GM19043 (cell line): ENCODE data around the gene PRKCI.
"Not testable (repeated sequence)": the region's sequence is repeated elsewhere in the genome, so short reads cannot be mapped to it uniquely, and the experiment has no call there.

ENCODE experiments used
- ATAC-seq: cut with Tn5 transposase; IDR thresholded peaks from one replicate; pipeline ENCODE4 v1.9.1; 2021; ENCODE audit warnings: low read depth; ENCODE audit not compliant: unreplicated experiment

PRKCI gene

DNA sequence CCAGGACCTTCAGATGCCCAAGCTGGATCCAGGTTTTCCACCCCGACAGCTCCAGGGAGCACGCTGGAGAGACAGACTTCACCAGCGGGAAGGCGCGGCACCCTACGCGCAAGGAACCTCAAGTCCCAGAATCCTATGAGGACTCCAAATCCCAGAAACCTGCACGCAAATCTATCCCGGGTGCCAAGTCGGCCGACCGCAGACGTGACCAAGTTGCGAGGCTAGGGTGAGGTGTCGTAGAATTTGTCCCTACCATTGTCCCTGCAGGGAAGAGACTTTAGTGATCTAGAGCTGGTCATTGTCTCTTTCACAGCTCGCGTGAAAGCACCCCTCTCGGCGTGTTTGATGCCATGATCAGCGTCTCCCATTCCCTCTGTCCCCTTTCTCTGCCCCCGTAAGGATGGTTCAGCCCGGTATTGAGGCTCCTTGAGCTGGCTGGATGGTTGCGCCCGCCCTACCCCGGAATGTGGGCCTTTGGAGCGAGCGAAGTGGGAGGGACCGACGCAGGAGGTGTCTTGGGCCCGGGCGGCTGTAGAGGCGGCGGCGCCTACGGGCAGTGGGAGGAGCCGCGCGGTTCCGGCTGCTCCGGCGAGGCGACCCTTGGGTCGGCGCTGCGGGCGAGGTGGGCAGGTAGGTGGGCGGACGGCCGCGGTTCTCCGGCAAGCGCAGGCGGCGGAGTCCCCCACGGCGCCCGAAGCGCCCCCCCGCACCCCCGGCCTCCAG, at the start of gene PRKCI:
PRKCI (plus strand) TSS at position 501 of the 723 bp plus-strand sequence. CDS start 246 bp downstream, outside the sequence.
- peak; percentile 94 for ATAC-seq

DNA sequence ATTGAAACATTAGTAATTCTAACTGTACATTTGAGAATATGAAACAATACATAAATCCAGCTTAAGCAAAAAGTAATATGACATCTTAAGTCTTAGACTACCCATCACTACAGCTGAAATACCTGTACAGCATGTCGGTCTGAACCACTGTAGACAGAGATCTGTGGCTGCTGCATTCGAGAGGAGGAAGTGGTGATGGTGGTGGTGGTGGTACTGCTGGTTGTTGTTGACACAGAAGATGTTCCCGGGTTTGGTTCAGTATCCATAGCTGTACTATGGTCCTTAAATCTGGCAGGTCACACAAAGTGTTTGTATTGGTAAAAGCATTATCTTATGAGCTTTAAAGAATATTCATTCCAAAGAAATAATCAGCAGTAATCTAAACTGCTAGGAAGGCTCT, 43.6 kb upstream of the PRKCI start:
- peak; percentile 28 for ATAC-seq

DNA sequence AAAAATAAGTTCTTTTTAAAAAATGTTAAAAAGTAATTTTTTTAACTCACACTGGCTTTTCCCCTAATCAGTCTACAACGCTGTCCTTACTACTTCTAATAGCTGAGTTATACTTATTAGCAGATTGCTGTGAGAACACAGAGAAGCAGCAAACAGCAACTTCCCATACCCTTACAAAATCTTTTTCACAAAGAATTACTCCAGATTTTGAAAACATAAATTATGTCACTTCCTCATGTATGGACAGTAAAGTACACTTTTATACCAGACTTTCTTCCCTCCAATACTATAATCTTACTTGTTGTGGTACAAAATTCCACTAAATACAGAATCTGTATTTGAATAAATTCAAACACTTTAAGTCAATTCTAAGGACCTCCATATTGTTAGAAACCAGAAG, 42.8 kb upstream of the PRKCI start:
- no peak for ATAC-seq

- peak; percentile 15 for ATAC-seq
Measured at GRCh38 chr3:170180079-170180907, 41.9 kb upstream of the PRKCI start.

DNA sequence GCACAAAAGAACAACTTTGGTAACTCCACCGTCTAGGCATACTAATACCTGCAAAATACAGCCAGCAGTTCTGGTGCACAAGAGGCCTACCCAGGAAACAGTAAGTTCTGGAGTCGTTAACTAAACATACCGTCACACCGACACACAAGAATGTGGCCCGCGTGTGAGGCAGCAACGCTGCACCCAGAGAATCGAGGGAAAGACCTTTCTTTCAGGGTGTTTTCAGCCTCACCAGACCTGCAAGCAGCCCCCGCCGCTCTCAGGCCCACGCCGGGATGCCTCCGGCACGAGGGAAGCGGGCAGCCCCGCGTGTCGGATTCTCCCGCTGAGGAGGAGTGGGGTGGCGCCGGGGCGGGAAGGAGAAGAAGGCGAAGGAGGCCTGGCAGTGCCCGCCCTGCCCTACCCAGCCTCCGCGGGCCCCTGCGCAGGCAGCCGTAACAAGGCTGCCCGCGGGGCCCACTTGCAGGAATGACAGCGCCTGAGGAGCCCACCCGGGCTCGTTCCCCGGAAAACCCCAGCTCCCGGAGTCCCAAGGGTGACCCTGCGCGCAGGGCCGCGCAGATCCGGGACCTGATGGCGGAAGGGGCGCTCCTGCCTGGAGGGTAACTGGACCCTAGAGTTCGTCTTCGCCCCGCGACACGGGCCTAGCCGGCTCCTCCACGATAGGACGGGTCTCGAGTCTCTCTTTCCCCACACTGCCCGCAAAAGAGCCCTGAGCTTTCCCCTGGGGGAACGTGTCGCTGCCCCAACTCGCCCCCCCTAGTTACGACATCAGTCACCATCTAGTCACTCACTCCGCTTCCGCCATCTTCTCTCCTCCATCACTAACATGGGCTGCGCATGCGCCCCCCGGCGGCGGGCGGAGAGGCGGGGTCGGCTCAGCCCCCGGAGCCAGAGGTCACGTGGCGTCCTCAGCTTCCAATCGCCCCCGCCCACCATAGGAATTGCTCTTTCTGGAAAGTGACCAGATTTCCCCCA, 41.0 kb upstream of the PRKCI start, which contains the start of gene PHC3:
PHC3 (minus strand) TSS at position 826 of the 978 bp plus-strand sequence; CDS start at position 808, 18 bp downstream.
- ATAC-seq, result peak; percentile 62

DNA sequence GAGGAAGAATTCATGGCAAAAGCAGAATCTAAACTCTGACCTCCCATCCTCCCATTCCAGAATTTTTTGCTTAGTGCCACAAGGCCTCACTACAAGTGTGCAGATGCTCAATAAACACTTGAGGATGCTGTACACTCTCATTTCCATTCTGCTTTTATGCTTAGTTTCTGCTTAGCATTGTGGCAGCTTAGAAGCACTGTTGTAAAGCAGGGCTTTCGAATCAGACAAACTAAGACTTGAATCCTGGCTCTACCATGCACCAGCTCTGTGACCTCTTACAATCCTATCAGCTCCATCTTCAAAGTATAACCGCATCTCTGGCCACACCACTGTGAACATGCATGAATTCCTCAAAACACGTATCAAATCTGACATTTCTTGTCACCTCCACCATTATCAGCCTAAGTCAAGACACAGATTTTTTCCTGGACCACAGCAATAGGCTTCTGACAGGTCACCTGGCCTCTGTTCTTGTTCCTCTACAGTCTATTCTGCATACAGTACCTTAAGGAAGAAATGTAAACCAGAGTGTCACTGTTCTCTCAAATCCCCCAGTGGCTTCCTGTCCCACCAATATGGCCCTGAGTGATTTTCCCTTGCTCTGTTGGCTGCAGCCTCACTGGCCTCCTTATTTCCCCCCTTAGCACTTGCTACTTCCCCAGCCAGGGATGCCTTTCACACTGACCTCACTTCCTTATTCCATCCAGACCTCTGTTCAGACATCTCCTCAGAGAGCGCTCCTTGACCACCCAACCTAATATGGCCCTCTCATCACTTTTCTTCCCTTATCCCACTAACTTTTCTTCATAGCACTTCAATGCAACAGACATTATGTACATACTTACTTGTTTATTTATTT, 32.6 kb upstream of the PRKCI start:
- no peak for ATAC-seq

DNA sequence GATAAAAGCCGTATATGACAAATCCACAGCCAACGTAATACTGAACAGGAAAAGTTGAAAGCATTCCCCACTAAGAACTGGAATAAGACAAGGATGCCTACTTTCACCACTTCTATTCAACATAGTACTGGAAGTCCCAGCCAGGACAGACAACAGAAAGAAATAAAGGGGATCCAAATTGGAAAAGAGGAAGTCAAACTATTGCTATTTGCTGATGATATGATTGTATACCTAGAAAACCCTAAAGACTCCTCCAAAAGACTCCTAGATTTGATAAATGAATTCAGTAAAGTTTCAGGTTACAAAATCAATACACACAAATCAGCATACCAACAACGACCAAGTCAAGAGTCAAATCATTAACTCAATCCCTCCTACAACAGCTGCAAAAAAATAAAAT, 26.5 kb upstream of the PRKCI start:
- not testable (repeated sequence) for ATAC-seq

GRCh38 chr3:170196833-170197232, 25.4 kb upstream of the PRKCI start:
- ATAC-seq, result no peak

DNA sequence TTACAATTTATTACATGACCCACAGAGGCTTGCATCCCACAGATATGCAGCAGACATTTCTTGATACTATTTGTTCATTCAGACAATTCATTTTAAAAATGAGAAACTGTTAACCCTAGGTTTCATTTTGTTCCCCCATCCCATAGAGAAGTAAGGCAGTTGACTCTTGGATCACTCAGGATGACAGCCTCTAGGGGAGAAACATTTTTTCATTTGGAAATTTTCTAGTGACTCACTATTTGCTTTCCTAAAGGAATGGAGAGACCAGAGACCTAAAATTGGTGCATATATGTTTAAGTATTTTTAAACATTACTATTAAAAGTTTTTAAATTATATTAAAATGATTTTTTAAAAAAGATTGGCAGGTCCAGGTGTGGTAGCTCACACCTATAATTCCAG, 21.2 kb upstream of the PRKCI start:
- ATAC-seq, result no peak

DNA sequence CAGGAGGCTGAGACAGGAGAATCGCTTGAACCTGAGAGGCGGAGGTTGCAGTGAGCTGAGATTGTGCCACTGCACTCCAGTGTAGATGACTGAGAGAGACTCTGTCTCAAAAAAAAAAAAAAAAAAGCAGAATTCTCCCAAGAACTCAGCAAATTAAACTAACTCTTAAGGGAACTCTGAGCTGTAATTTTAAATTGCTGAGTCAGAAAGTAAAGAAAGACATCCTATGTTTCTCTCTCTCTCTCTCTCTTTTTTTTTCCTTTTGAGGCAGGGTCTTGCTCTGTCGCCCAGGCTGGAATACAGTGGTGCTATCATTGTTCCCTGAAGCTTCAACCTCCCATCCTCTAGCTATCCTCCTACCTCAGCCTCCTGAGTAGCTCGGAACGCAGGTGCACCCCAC, 20.7 kb upstream of the PRKCI start:
- ATAC-seq, result no peak

DNA sequence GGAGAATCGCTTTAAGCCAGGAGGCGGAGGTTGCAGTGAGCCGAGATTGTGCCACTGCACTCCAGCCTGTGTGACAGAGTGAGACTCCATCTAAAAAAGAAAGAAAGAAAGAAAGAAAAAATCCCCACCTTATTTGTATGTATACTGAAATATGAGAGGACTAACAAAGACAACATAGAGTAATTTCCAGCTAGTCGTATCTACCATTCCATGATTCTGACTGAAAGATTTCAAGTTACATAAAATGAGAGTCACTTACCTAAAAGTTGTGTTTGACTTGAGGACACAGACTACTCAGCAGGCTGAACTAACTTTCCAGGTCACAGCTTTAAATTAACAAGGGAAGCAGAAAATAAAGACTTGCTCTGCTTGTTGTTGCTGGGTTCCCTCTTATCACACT, 18.8 kb upstream of the PRKCI start:
- no peak for ATAC-seq

- no peak for ATAC-seq
Measured at GRCh38 chr3:170204023-170204472, 18.2 kb upstream of the PRKCI start.

DNA sequence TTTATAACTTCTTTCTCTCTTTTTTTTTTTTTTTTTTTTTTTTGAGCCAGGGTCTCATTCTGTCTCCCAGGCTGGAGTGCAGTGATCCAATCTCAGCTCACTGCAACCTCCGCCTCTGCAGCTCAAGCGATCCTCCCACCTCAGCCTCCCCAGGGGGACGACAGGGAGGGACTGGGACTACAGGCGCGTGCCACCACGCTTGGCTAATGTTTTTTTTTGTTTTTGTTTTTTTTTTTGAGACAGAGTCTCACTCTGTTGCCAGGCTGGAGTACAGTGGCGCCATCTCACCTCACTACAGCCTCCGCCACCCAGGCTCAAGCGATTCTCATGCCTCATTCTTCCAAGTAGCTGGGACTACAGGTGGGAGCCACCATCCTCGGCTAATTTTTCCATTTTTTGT, 17.7 kb upstream of the PRKCI start:
- no peak for ATAC-seq

DNA sequence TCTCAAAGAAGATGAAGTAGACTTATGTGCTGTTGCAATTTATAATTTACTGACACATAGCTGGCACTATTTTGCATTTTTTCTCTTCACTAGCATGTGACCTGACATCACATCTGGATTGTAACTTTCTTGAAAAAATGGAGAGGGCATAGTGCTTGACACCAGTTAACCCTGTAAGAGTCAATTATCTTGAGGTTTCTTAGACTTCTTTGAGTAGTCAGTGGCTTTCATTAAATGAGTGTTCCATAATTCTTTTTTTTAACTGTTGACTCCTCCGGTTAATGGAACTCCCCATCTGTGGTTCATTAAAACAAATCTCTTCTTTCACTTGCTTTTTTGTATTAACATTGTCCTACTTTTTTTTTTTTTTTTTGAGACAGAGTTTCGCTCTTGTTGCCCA, 16.9 kb upstream of the PRKCI start:
- no peak for ATAC-seq

GRCh38 chr3:170206164-170206762, 16.0 kb upstream of the PRKCI start:
- not testable (repeated sequence) for ATAC-seq

DNA sequence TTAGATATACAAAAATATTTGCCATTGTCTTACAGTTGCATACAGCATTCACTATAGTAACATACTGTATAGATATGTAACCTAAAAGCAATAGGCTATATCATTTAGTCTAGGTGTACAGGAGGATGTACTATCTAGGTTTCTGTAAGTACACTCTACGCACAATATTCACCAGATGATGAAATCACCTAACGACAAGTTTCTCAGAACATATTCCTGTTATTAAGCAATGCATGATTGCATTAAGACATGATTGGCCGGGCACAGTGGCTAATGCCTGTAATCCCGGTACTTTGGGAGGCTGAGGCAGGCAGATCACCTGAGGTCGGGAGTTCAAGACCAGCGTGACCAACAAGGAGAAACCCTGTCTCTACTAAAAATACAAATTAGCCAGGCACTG, 14.5 kb upstream of the PRKCI start:
- no peak for ATAC-seq

DNA sequence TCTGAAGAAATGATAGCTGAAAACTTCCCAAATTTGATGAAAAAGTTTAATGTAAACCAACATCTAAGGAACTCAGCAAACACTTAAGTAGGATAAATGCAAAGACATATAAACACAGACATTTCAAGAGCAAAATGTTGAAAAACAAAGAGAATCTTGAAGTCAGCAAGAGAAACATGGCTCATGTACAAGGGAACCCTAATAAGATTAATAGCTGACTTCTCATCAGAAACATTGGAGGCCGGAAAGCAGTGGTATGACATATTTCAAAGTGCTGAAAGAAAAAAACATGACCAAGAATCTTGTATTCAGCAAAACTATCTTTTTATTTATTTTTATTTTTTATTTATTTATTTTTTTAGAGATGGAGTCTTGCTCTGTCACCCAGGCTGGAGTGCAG, 10.6 kb upstream of the PRKCI start:
- no peak for ATAC-seq

DNA sequence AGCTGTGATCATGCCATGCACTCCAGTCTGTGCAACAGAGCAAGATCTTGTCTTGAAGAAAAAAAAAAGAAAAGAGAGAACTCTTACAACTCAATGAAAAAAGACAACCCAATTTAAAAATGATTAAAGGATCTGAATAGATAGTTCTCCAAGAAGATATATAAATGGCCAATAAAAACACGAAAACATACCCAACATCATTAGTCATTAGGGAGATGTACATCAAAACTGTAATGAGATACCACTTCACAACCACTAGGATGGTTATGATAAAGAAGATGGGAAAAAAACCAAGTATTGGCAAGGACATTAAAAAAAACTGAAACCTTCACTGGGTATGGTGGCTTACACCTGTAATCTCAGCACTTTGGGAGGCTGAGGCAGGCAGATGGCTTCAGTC, 2.4 kb upstream of the PRKCI start:
- no peak for ATAC-seq

DNA sequence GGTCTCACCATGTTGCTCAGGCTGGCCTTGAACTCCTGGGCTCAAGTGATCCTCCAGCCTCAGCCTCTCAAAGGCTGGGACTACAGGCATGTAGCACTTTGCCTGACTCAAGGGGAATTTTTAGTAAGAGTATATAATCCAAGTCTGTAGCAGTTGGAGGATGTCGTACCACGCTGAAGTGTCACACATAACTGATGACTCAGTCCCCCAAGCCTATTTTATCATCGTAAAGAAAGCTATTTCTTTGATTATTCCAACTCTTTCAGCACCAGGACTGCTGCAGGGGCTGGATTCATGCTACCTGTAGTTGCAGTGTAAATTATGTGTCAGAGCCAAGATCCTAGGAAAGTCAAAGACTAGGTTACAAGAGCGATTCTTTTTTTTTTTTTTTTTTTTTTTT, 1.4 kb upstream of the PRKCI start:
- ATAC-seq, result no peak
